Thoracic aorta (tissue), 2 donors: ENCODE results near the gene KLHL41. TPM values are rescaled to one million over a fixed set of nuclear protein-coding genes. Genes with fewer than 3 reads are reported as not detected.

Experiments
- ATAC-seq: fragments of 150-250 bp; one replicate; pipeline ENCODE4 v1.8.0; 2017; ENCODE audit warnings: low read depth; ENCODE audit not compliant: insufficient number of reproducible peaks, low FRiP score
- DNase-seq: peaks from one replicate; pipeline ENCODE4 v3.0.0-alpha.2; 2020; ENCODE audit warnings: low spot score
- H3K27ac ChIP-seq, 2 donors: fragments of 200-600 bp; sonication (generic); 1 replicate in 1 of 2; 2 replicates in 1 of 2; pipeline ENCODE4 v1.5.1; 2016; ENCODE audit warnings: mild to moderate bottlenecking in 2 of 2, moderate library complexity in 2 of 2
- H3K27me3 ChIP-seq: fragments of 200-600 bp; sonication (generic); replicated peaks from 2 replicates; pipeline ENCODE4 v1.6.0; 2016; ENCODE audit warnings: mild to moderate bottlenecking; ENCODE audit not compliant: insufficient read depth
- H3K36me3 ChIP-seq: fragments of 200-600 bp; sonication (generic); one replicate; pipeline ENCODE4 v1.5.1; 2016
- H3K4me1 ChIP-seq, 2 donors: fragments of 200-600 bp; sonication (generic); 1 replicate in 1 of 2; 2 replicates in 1 of 2; pipeline versions ENCODE4 v1.5.1 to v1.6.0; 2016; ENCODE audit warnings: low read depth in 2 of 2, mild to moderate bottlenecking in 1 of 2; ENCODE audit not compliant: control insufficient read depth in 1 of 2
- H3K4me3 ChIP-seq: fragments of 200-600 bp; sonication (generic); 2 replicates; pipeline ENCODE4 v1.5.1; 2016; ENCODE audit warnings: mild to moderate bottlenecking
- H3K9me3 ChIP-seq: fragments of 200-600 bp; sonication (generic); 2 replicates; pipeline ENCODE4 v1.5.1; 2016
- CTCF ChIP-seq: fragments of 200-600 bp; sonication (generic); IDR thresholded peaks from one replicate; pipeline ENCODE4 v1.5.1; 2019; ENCODE audit warnings: antibody characterized with exemption
- total RNA-seq, 2 donors: library from RNA; depleted of rRNA; stranded (reverse); fragments of >200 nt; gene quantifications; one replicate each; pipeline versions ENCODE4 v1.1.0 to v1.2.3, GENCODE V29; 2016

The KLHL41 gene
- total RNA-seq, 2 donors from 2014 or later, result 0.28 to 1.2 TPM

GRCh38 chr2:169507698-169508097 is 1.8 kb upstream of the KLHL41 start:
- peak overlapping the region in 1 of 2 donors; percentile 12 for H3K27ac ChIP-seq
- TF ChIP-seq CTCF, result no peak
- H3K36me3 ChIP-seq, result no peaks in the 10 kb centered on the region
- ATAC-seq, result no peak
- H3K4me1 ChIP-seq, result peaks cover 11 to 29% of the 10 kb centered on the region in 2 donors
- H3K27me3 ChIP-seq, result no peaks in the 10 kb centered on the region
- H3K4me3 ChIP-seq, result no peak overlapping the region
- no peaks in the 10 kb centered on the region for H3K9me3 ChIP-seq
- DNase-seq, result no peak

GRCh38 chr2:169509955-169510354 is 453 bp downstream of the KLHL41 start:
- H3K36me3 ChIP-seq, result no peaks in the 10 kb centered on the region
- peaks cover 11 to 32% of the 10 kb centered on the region in 2 donors for H3K4me1 ChIP-seq
- H3K4me3 ChIP-seq, result no peak overlapping the region
- H3K27me3 ChIP-seq, result no peaks in the 10 kb centered on the region
- no peak for TF ChIP-seq CTCF
- ATAC-seq, result no peak
- H3K27ac ChIP-seq, result peak overlapping the region; percentile 42 to 65
- H3K9me3 ChIP-seq, result no peaks in the 10 kb centered on the region
- DNase-seq, result no peak

GRCh38 chr2:169510496-169510895 is 994 bp downstream of the KLHL41 start:
- H3K27ac ChIP-seq, result no peak overlapping the region
- ATAC-seq (no peak), DNase-seq (no peak)
- H3K4me3 ChIP-seq, result no peak overlapping the region
- no peak for TF ChIP-seq CTCF
- H3K36me3 ChIP-seq, result no peaks in the 10 kb centered on the region
- H3K9me3 ChIP-seq, result no peaks in the 10 kb centered on the region
- H3K27me3 ChIP-seq, result no peaks in the 10 kb centered on the region
- peaks cover 11 to 32% of the 10 kb centered on the region in 2 donors for H3K4me1 ChIP-seq

GRCh38 chr2:169511818-169512217 is 2.3 kb downstream of the KLHL41 start:
- TF ChIP-seq CTCF, result no peak
- peaks cover 11 to 32% of the 10 kb centered on the region in 2 donors for H3K4me1 ChIP-seq
- H3K4me3 ChIP-seq, result no peak overlapping the region
- ATAC-seq (no peak), DNase-seq (no peak)
- no peaks in the 10 kb centered on the region for H3K36me3 ChIP-seq
- no peak overlapping the region for H3K27ac ChIP-seq
- no peaks in the 10 kb centered on the region for H3K9me3 ChIP-seq
- H3K27me3 ChIP-seq, result no peaks in the 10 kb centered on the region

- H3K4me3 ChIP-seq, result no peak overlapping the region
- H3K27ac ChIP-seq, result no peak overlapping the region
- no peaks in the 10 kb centered on the region for H3K27me3 ChIP-seq
- no peaks in the 10 kb centered on the region for H3K36me3 ChIP-seq
- DNase-seq, result no peak
- ATAC-seq, result no peak
- TF ChIP-seq CTCF, result no peak
- H3K4me1 ChIP-seq, result peaks cover 11 to 32% of the 10 kb centered on the region in 2 donors
- H3K9me3 ChIP-seq, result no peaks in the 10 kb centered on the region
These were observed 3.0 kb downstream of the KLHL41 start for GRCh38 chr2:169512525-169512924.
